Panc1 (cell line): Measurements from ENCODE around the gene CCND1. TPM values are rescaled to one million over a fixed set of nuclear protein-coding genes. Genes with fewer than 3 reads are reported as not detected.

Source experiments
- ATAC-seq: fragments of 200-7000 bp; cut with Tn5 transposase; 2 replicates; pipeline ENCODE4 v1.9.1; 2020; ENCODE audit warnings: mild to moderate bottlenecking, moderate library complexity
- BruUV-seq: library from RNA; stranded (reverse); fragments of 400-500 nt; replicated peaks from 2 replicates; lab custom pipeline; 2021; lab: Mats Ljungman, UMichigan
- CTCF ChIA-PET: fragments of 300-600 bp; sonication (Branson Sonifier 250); formaldehyde crosslinking; loops from one replicate; lab custom pipeline; 2022; ENCODE audit warnings: antibody characterized with exemption; lab: Charles Lee
- POLR2A ChIA-PET: fragments of 300-600 bp; sonication (Branson Sonifier 250); formaldehyde crosslinking; loops from one replicate; lab custom pipeline; 2022; ENCODE audit warnings: antibody characterized with exemption; lab: Charles Lee
- DNase-seq: peaks from one replicate; pipeline ENCODE4 v3.0.0-alpha.2; 2010; ENCODE audit warnings: low read depth, low spot score
- H3K27ac ChIP-seq: 2 replicates; pipeline ENCODE4 v1.5.1; 2011; ENCODE audit warnings: mild to moderate bottlenecking, low read length, inconsistent platforms
- H3K27me3 ChIP-seq: fragments of 200-500 bp; sonication (Bioruptor generic); 2 replicates; pipeline ENCODE4 v1.6.0; 2014; ENCODE audit warnings: low read length, inconsistent platforms; ENCODE audit not compliant: control insufficient read depth, insufficient read depth
- H3K36me3 ChIP-seq: fragments of 200-500 bp; sonication (Bioruptor generic); 2 replicates; pipeline ENCODE4 v1.5.1; 2014; ENCODE audit warnings: inconsistent platforms, mild to moderate bottlenecking, low read length, moderate library complexity; ENCODE audit not compliant: control insufficient read depth, insufficient read depth
- H3K4me1 ChIP-seq: 2 replicates; pipeline ENCODE4 v1.5.1; 2011; ENCODE audit warnings: inconsistent platforms, mild to moderate bottlenecking, low read length, moderate library complexity; ENCODE audit not compliant: control insufficient read depth, insufficient read depth
- H3K4me3 ChIP-seq, 2 experiments: 2 replicates each; pipeline ENCODE4 v1.5.1; 2011 to 2012; ENCODE audit warnings: low read depth in 2 of 2, low read length in 2 of 2, mild to moderate bottlenecking in 2 of 2, inconsistent platforms in 1 of 2, moderate library complexity in 1 of 2
- H3K9me3 ChIP-seq: fragments of 200-500 bp; sonication (Bioruptor generic); 2 replicates; pipeline ENCODE4 v1.5.1; 2014; ENCODE audit warnings: low read depth, mild to moderate bottlenecking, inconsistent platforms, low read length, moderate library complexity; ENCODE audit not compliant: control insufficient read depth, insufficient read depth
- CTCF ChIP-seq: fragments of 450-650 bp; IDR thresholded peaks from 2 replicates; pipeline ENCODE4 v1.5.1; 2017; ENCODE audit warnings: mild to moderate bottlenecking
- POLR2AphosphoS5 ChIP-seq: IDR thresholded peaks from 2 replicates; pipeline ENCODE4 v1.6.1; 2012; ENCODE audit warnings: mild to moderate bottlenecking, low read depth, low read length, moderate library complexity
- REST ChIP-seq, 2 experiments: IDR thresholded peaks; 2 replicates each; pipeline ENCODE4 v1.6.1; 2011 to 2012; ENCODE audit warnings: low read depth in 2 of 2, control low read depth in 1 of 2, low read length in 1 of 2, mild to moderate bottlenecking in 1 of 2, moderate library complexity in 1 of 2; ENCODE audit not compliant: insufficient read depth in 1 of 2
- SIN3A ChIP-seq: IDR thresholded peaks from 2 replicates; pipeline ENCODE4 v1.6.1; 2012; ENCODE audit warnings: low read depth, mild to moderate bottlenecking, low read length, moderate library complexity, borderline replicate concordance; ENCODE audit not compliant: insufficient read depth
- TCF7L2 ChIP-seq: IDR thresholded peaks from 2 replicates; pipeline ENCODE4 v1.6.1; 2011; ENCODE audit warnings: mild to moderate bottlenecking, low read depth, low read length, inconsistent platforms
- in situ Hi-C: cut with HindIII; loops from 2 replicates; pipeline ENCODE4 v1.10.0; 2016; ENCODE audit warnings: low sequenced_read_pairs, low pct_unique_long_range_greater_than_20kb
- intact Hi-C: fragments of 100-400 bp; cut with micrococcal nuclease; formaldehyde crosslinking; loops from one replicate; pipeline ENCODE4 v1.10.0; 2022; ENCODE audit not compliant: unreplicated experiment
- total RNA-seq: library from RNA; stranded (reverse); gene quantifications from one replicate; pipeline ENCODE4 v1.2.1, GENCODE V29; 2021; ENCODE audit not compliant: unreplicated experiment

CCND1 gene
- total RNA-seq, 1 experiment from 2014 or later = 259 TPM

- Histone ChIP-seq H3K4me1 (peaks cover 33% of the 10 kb centered on the region), H3K27me3 (no peaks in the 10 kb centered on the region), H3K9me3 (no peaks in the 10 kb centered on the region), H3K4me3 (no peak overlapping the region), H3K36me3 (peaks cover 20% of the 10 kb centered on the region), H3K27ac (peak overlapping the region; percentile 23; the same call in 1 of the 2 replicates)
- DNase-seq (no peak), ATAC-seq (no peak)
- in situ Hi-C loops (no loop called here), intact Hi-C loops (no loop called here)
- ChIA-PET POLR2A (interaction anchor here (0.7 kb wide), 1 partner anchor 181 kb away, joined by 4 read pairs; no protein-coding TSS in a partner anchor), CTCF (no interaction called here)
- BruUV-seq = no TSS peak
- TF ChIP-seq SIN3A (no peak), REST (IDR thresholded peaks at IDR 0.05; ENCODE audit: insufficient read depth in 1 of 2, low read depth in 2 of 2, low read length in 1 of 2) (no peak), POLR2AphosphoS5 (no peak), CTCF (no peak), TCF7L2 (no peak)
Observed at GRCh38 chr11:69651834-69652620, 11.1 kb downstream of the CCND1 start.

GRCh38 chr11:69652999-69653398 is 12.0 kb downstream of the CCND1 start:
- TF ChIP-seq CTCF (no peak), POLR2AphosphoS5 (peak; percentile 36; the same call in 1 of the 2 replicates), TCF7L2 (no peak)
- CTCF ChIA-PET = no interaction called here
- H3K4me1 ChIP-seq = peaks cover 33% of the 10 kb centered on the region
- H3K4me3 ChIP-seq = no peak overlapping the region
- in situ Hi-C loops (no loop called here), intact Hi-C loops (no loop called here)
- H3K27ac ChIP-seq = peak overlapping the region; percentile 2; the same call in 1 of the 2 replicates
- POLR2A ChIA-PET = no interaction called here
- peaks cover 20% of the 10 kb centered on the region for H3K36me3 ChIP-seq
- ATAC-seq = no peak
- H3K27me3 ChIP-seq = no peaks in the 10 kb centered on the region
- no TSS peak for BruUV-seq
- no peaks in the 10 kb centered on the region for H3K9me3 ChIP-seq
- no peak for DNase-seq
